IMR-90 (cell line): ENCODE data around the gene EHMT1. TPM values are rescaled to one million over a fixed set of nuclear protein-coding genes. Genes with fewer than 3 reads are reported as not detected.
"Not testable (repeated sequence)": the region's sequence is repeated elsewhere in the genome, so short reads cannot be mapped to it uniquely, and the experiment has no call there.

ENCODE experiments used
- ATAC-seq: fragments of 200-7000 bp; cut with Tn5 transposase; 2 replicates; pipeline ENCODE4 v1.9.1; 2020; ENCODE audit warnings: low read depth, mild to moderate bottlenecking, moderate library complexity
- BruUV-seq: library from RNA; stranded (reverse); fragments of 400-500 nt; replicated peaks from 2 replicates; lab custom pipeline; 2021; lab: Mats Ljungman, UMichigan
- CTCF ChIA-PET: fragments of 300-600 bp; formaldehyde crosslinking; extraction: SDS; loops from one replicate; lab custom pipeline; 2021; ENCODE audit warnings: antibody characterized with exemption; lab: Yijun Ruan, JAX
- POLR2A ChIA-PET: fragments of 300-600 bp; sonication (Branson Sonifier 250); formaldehyde crosslinking; loops from one replicate; lab custom pipeline; 2022; ENCODE audit warnings: antibody characterized with exemption; ENCODE audit not compliant: unreplicated experiment; lab: Charles Lee
- DNase-seq: peaks from one replicate; pipeline ENCODE4 v3.0.0; 2013
- H2AFZ ChIP-seq: replicated peaks from 2 replicates; pipeline ENCODE3; 2013; ENCODE audit warnings: low read length, mild to moderate bottlenecking; ENCODE audit not compliant: poor library complexity
- H2AK5ac ChIP-seq: 2 replicates; pipeline ENCODE4 v1.6.1; 2013; ENCODE audit warnings: low read depth, low read length, inconsistent platforms
- H2AK9ac ChIP-seq: replicated peaks from 2 replicates; pipeline ENCODE3; 2013; ENCODE audit warnings: mild to moderate bottlenecking, low read depth, low read length, moderate library complexity; ENCODE audit not compliant: poor library complexity
- H2BK120ac ChIP-seq: 2 replicates; pipeline ENCODE4 v1.6.1; 2013; ENCODE audit warnings: low read depth, low read length, inconsistent platforms
- H2BK15ac ChIP-seq: 3 replicates; pipeline ENCODE4 v1.6.1; 2013; ENCODE audit warnings: low read depth, low read length, inconsistent platforms
- H2BK20ac ChIP-seq: 2 replicates; pipeline ENCODE4 v1.6.1; 2013; ENCODE audit warnings: low read depth, mild to moderate bottlenecking, inconsistent platforms, low read length, moderate library complexity
- H2BK5ac ChIP-seq: 2 replicates; pipeline ENCODE4 v1.6.1; 2013; ENCODE audit warnings: mild to moderate bottlenecking, low read depth, low read length, inconsistent platforms; ENCODE audit not compliant: poor library complexity, severe bottlenecking
- H3K14ac ChIP-seq: replicated peaks from 2 replicates; pipeline ENCODE4 v1.6.1; 2013; ENCODE audit warnings: low read depth, low read length, inconsistent platforms
- H3K18ac ChIP-seq: 2 replicates; pipeline ENCODE4 v1.6.1; 2013; ENCODE audit warnings: low read depth, low read length, control low read depth
- H3K23ac ChIP-seq: 2 replicates; pipeline ENCODE4 v1.6.1; 2013; ENCODE audit warnings: low read depth, low read length, inconsistent platforms
- H3K27ac ChIP-seq: 2 replicates; pipeline ENCODE4 v1.5.1; 2013; ENCODE audit warnings: mild to moderate bottlenecking, control low read depth, low read length; ENCODE audit not compliant: insufficient read depth
- H3K27me3 ChIP-seq: 2 replicates; pipeline ENCODE4 v1.6.1; 2013; ENCODE audit warnings: low read length; ENCODE audit not compliant: control insufficient read depth, insufficient read depth
- H3K36me3 ChIP-seq: 2 replicates; pipeline ENCODE4 v1.6.1; 2013; ENCODE audit warnings: low read length, mixed read lengths; ENCODE audit not compliant: control insufficient read depth, insufficient read depth
- H3K4ac ChIP-seq: 2 replicates; pipeline ENCODE4 v1.6.1; 2013; ENCODE audit warnings: low read depth, low read length, inconsistent platforms
- H3K4me1 ChIP-seq: 2 replicates; pipeline ENCODE4 v1.6.1; 2013; ENCODE audit warnings: low read length, mixed read lengths; ENCODE audit not compliant: control insufficient read depth, insufficient read depth
- H3K4me2 ChIP-seq: 2 replicates; pipeline ENCODE4 v1.6.1; 2013; ENCODE audit warnings: low read depth, mild to moderate bottlenecking, control low read depth, low read length, moderate library complexity
- H3K4me3 ChIP-seq: 2 replicates; pipeline ENCODE4 v1.5.1; 2013; ENCODE audit warnings: low read depth, mild to moderate bottlenecking, control low read depth, low read length, moderate library complexity; ENCODE audit not compliant: insufficient read depth
- H3K56ac ChIP-seq: 2 replicates; pipeline ENCODE4 v1.6.1; 2013; ENCODE audit warnings: low read length, inconsistent platforms; ENCODE audit not compliant: insufficient read depth; ENCODE audit errors: extremely low read depth
- H3K79me1 ChIP-seq, 2 experiments: 2 replicates each; pipeline ENCODE4 v1.6.1; 2013; ENCODE audit warnings: low read length in 2 of 2, inconsistent platforms in 1 of 2, low read depth in 1 of 2
- H3K9ac ChIP-seq: 2 replicates; pipeline ENCODE4 v1.6.1; 2013; ENCODE audit warnings: low read depth, low read length, control low read depth
- H3K9me1 ChIP-seq: 2 replicates; pipeline ENCODE4 v1.6.1; 2013; ENCODE audit warnings: low read length, inconsistent platforms; ENCODE audit not compliant: insufficient read depth
- H3K9me3 ChIP-seq: 2 replicates; pipeline ENCODE4 v1.6.1; 2013; ENCODE audit warnings: low read length; ENCODE audit not compliant: control insufficient read depth, insufficient read depth
- H4K20me1 ChIP-seq: 2 replicates; pipeline ENCODE4 v1.6.1; 2013; ENCODE audit warnings: low read length, inconsistent platforms; ENCODE audit not compliant: insufficient read depth
- H4K5ac ChIP-seq: 2 replicates; pipeline ENCODE4 v1.6.1; 2013; ENCODE audit warnings: mild to moderate bottlenecking, low read depth, low read length, control low read depth
- H4K8ac ChIP-seq, 2 experiments: 2 replicates each; pipeline ENCODE4 v1.6.1; 2013; ENCODE audit warnings: low read depth in 2 of 2, low read length in 2 of 2, control low read depth in 1 of 2, inconsistent platforms in 1 of 2
- H4K91ac ChIP-seq: 2 replicates; pipeline ENCODE4 v1.6.1; 2013; ENCODE audit warnings: low read depth, low read length, inconsistent platforms; ENCODE audit not compliant: insufficient read depth
- WGBS, 2 experiments: methylation state at CpG; one replicate each; pipeline versions ENCODE4 v1.1.5 to v1.1.7; 2013; ENCODE audit warnings: missing lambda C conversion rate in 2 of 2; ENCODE audit not compliant: insufficient read length in 1 of 2; ENCODE audit errors: extremely low coverage in 2 of 2; 5-methylcytosine and 5-hydroxymethylcytosine counted together
- dilution Hi-C: fragments of 300-500 bp; cut with HindIII; formaldehyde crosslinking; loops from one replicate; pipeline ENCODE4 v1.14.3; 2018; ENCODE audit warnings: low sequenced_read_pairs; ENCODE audit not compliant: unreplicated experiment
- in situ Hi-C: fragments of 300-500 bp; cut with MboI; formaldehyde crosslinking; loops from 3 replicates; pipeline ENCODE4 v1.14.3; 2019; ENCODE audit warnings: low sequenced_read_pairs, inconsistent platforms, mixed read lengths
- intact Hi-C: fragments of 100-400 bp; cut with micrococcal nuclease; formaldehyde crosslinking; loops from 2 replicates; pipeline ENCODE4 v1.10.0; 2022
- microRNA-seq, 2 experiments: library from miRNA; stranded (forward) in 1 of 2; unstranded in 1 of 2; fragments of 10-50 nt in 1 of 2; fragments of <30 nt in 1 of 2; gene quantifications in 1 of 2; microRNA quantifications in 1 of 2; one replicate each; pipeline versions ENCODE3 to v1.1.0; 2013 to 2020; ENCODE audit not compliant: insufficient read depth in 1 of 2, insufficient read length in 1 of 2, unreplicated experiment in 1 of 2
- polyA plus RNA-seq, 3 experiments: library from polyadenylated mRNA; depleted of rRNA; stranded (reverse); fragments of >200 nt; gene quantifications; 2 replicates each; pipeline ENCODE4 v1.2.3, GENCODE V29; 2012; ENCODE audit warnings: low replicate concordance in 1 of 3
- small RNA-seq, 5 experiments: library from RNA; depleted of rRNA; stranded (forward); fragments of <200 nt; gene quantifications; one replicate each; pipeline ENCODE3, GENCODE V24; 2012
- total RNA-seq: library from RNA; depleted of rRNA; stranded (reverse); fragments of >200 nt; gene quantifications from 2 replicates; pipeline ENCODE4 v1.2.3, GENCODE V29; 2012; rRNA removed

The EHMT1 gene
- total and polyA plus RNA-seq, 2 of the 4 experiments (the other 2 are of a cell fraction): 32.8 to 35.1 TPM

DNA sequence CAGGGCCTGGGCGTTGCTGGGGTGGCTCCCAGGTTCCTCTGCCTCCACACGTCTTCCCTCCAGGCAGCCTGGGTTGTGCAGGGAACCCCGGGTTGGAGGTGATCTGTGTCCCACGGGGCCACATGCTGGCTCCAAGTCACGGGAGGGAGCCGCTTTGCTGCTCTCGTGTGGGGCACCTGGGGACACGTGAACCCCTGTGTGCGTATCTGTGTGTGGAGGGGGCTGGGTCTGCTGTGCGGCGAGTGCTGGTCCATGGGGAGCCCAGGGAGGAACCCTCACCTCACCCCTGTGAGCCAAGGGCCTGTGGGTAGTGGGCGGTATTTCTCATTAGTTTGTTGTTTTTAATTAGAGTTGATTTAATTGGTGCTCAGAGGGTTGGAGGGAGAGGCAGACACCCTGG is 266.3 kb downstream of the EHMT1 start:
- POLR2A ChIA-PET, H3K56ac ChIP-seq, H3K9me3 ChIP-seq, H3K9me1 ChIP-seq, H3K36me3 ChIP-seq, H3K18ac ChIP-seq, H2AK5ac ChIP-seq, dilution Hi-C loops, in situ Hi-C loops, H2BK15ac ChIP-seq, H3K23ac ChIP-seq, BruUV-seq, DNase-seq, H2BK120ac ChIP-seq, H2BK5ac ChIP-seq, H2BK20ac ChIP-seq, H3K4ac ChIP-seq, H4K20me1 ChIP-seq, H3K9ac ChIP-seq, H3K27me3 ChIP-seq, H2AK9ac ChIP-seq, H3K4me1 ChIP-seq, ATAC-seq, H3K14ac ChIP-seq, H4K8ac ChIP-seq, H3K4me3 ChIP-seq, CTCF ChIA-PET, H4K5ac ChIP-seq, H3K4me2 ChIP-seq, intact Hi-C loops, H2AFZ ChIP-seq, H3K27ac ChIP-seq, H4K91ac ChIP-seq, H3K79me1 ChIP-seq: not testable (repeated sequence)
- no CpG with 5 or more reads among the region's 12 CpGs for WGBS, 2 experiments

Small RNAs within 50 kb of the gene (microRNA-seq; reads per million reads assigned to microRNA genes)
- gene MIR602 (ENCODE audit: insufficient read depth in 1 of 2, insufficient read length in 1 of 2, unreplicated experiment in 1 of 2): 0 to 0.37 reads per million in 2 experiments
- not detected for gene RF00017 (ENCODE audit: insufficient read depth, insufficient read length)

Small RNAs within 50 kb of the gene (small RNA-seq; reads per million reads assigned to genes)
- gene MIR602 (0 reads per million in 5 experiments), gene RF00017 (0 reads per million in 5 experiments)

Other genes starting within 250 kb of the EHMT1 start
- gene EXD3, start 195.8 kb upstream of the EHMT1 start, total RNA-seq: 1.1 and 1.7 TPM in 2 replicates
- 7.4 and 10.2 TPM in 2 replicates for gene EXD3, start 195.8 kb upstream of the EHMT1 start, polyA plus RNA-seq (2012; rRNA removed)
- not detected in 2 replicates for gene NOXA1, start 195.6 kb upstream of the EHMT1 start, total RNA-seq
- gene NOXA1, start 195.6 kb upstream of the EHMT1 start, polyA plus RNA-seq (2012; rRNA removed): 0.16 and 0.17 TPM in 2 replicates
- gene ENTPD8, start 177.6 kb upstream of the EHMT1 start, total RNA-seq: not detected in 2 replicates
- 0.07 TPM in 2 replicates for gene ENTPD8, start 177.6 kb upstream of the EHMT1 start, polyA plus RNA-seq (2012; rRNA removed)
- gene NSMF, start 159.7 kb upstream of the EHMT1 start, total RNA-seq: 7.7 and 10.0 TPM in 2 replicates
- 40.9 and 45.9 TPM in 2 replicates for gene NSMF, start 159.7 kb upstream of the EHMT1 start, polyA plus RNA-seq (2012; rRNA removed)
- under 0.01 TPM in 2 replicates for gene PNPLA7, start 68.6 kb upstream of the EHMT1 start, total RNA-seq
- 0.70 and 0.89 TPM in 2 replicates for gene PNPLA7, start 68.6 kb upstream of the EHMT1 start, polyA plus RNA-seq (2012; rRNA removed)
- 15.6 and 23.6 TPM in 2 replicates for gene MRPL41, start 67.1 kb upstream of the EHMT1 start, total RNA-seq
- 38.9 and 58.9 TPM in 2 replicates for gene MRPL41, start 67.1 kb upstream of the EHMT1 start, polyA plus RNA-seq (2012; rRNA removed)
- gene DPH7, start 40.1 kb upstream of the EHMT1 start, total RNA-seq: 12.2 and 12.5 TPM in 2 replicates
- 33.0 and 33.7 TPM in 2 replicates for gene DPH7, start 40.1 kb upstream of the EHMT1 start, polyA plus RNA-seq (2012; rRNA removed)
- 14.3 and 16.4 TPM in 2 replicates for gene ZMYND19, start 28.5 kb upstream of the EHMT1 start, total RNA-seq
- gene ZMYND19, start 28.5 kb upstream of the EHMT1 start, polyA plus RNA-seq (2012; rRNA removed): 21.4 and 23.1 TPM in 2 replicates
- 7.7 and 7.8 TPM in 2 replicates for gene ARRDC1, start 13.3 kb upstream of the EHMT1 start, total RNA-seq
- gene ARRDC1, start 13.3 kb upstream of the EHMT1 start, polyA plus RNA-seq (2012; rRNA removed): 37.8 and 41.4 TPM in 2 replicates